ENCODE results near the gene OPRL1.

Gene OPRL1

DNA sequence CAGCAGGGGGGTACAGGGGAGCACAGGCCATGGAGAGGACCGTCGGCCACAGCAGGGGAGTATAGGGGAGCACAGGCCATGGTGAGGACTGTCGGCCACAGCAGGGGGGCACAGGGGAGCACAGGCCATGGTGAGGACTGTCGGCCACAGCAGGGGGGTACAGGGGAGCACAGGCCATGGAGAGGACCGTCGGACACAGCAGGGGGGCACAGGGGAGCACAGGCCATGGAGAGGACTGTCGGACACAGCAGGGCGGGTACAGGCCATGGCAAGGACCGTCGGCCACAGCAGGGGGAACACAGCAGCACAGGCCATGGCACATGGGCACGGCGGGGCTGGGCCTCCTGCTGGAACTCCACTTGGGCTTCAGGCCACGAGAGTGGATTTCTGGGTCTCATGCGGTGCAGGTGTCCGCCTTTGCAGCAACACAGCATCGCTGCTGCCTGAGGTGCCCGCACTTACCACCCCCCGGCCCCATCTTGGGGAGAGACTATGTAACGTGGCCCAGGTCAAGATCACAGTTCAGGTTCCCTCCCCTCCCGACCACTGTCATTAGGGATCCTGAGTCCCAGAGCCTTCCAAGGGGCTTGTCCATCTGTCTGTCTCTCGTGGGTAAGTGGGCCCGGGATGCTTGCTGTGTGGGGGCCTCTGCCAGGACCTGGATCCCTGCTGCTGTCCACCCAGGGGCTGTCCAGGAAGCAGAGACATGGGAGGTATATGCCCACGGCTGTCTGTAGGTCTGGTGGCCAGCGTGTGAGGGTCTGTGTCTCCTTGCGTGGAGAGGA is 25.0 kb downstream of the OPRL1 start:
- DNase-seq (ENCODE audit: low spot score) = no peak

DNA sequence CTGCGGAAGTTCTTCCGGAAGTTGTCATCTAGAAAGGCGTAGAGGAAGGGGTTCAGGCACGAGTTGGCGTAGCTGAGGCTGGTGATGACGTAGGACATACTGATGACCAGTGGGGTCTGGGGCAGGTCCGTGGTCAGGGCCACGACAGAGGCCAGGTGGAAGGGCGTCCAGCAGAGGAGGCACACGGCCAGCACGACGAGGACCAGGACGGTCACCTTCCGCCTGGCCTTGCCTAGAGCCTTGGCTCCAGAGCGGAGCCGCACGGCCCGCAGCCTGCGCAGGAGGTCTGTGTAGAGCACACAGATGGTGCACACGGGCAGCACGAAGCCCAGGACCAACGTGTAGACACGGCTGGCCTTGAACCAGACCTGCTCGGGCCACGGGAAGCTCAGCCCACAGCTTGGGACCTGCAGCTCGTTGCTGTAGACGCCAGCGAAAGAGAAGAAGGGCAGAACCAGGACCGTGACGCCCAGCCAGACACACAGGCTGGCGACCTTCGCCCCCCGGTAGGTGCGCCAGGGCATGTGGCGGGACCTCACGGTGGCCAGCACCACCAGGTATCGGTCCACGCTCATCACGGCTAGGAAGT is 26.1 kb downstream of the OPRL1 start:
- DNase-seq (ENCODE audit: low spot score) = no peak

- DNase-seq (ENCODE audit: low spot score) = no peak
Observed at GRCh38 chr20:64106435-64106961, 26.6 kb downstream of the OPRL1 start.

- peak; percentile 62 for DNase-seq (ENCODE audit: low spot score)
Observed at GRCh38 chr20:64106981-64107735, 27.3 kb downstream of the OPRL1 start, which contains the start of gene NPBWR2. Gene NPBWR2, minus strand, starts transcription at chr20:64107565. Its CDS starts 734 bp downstream, at chr20:64106831.

DNA sequence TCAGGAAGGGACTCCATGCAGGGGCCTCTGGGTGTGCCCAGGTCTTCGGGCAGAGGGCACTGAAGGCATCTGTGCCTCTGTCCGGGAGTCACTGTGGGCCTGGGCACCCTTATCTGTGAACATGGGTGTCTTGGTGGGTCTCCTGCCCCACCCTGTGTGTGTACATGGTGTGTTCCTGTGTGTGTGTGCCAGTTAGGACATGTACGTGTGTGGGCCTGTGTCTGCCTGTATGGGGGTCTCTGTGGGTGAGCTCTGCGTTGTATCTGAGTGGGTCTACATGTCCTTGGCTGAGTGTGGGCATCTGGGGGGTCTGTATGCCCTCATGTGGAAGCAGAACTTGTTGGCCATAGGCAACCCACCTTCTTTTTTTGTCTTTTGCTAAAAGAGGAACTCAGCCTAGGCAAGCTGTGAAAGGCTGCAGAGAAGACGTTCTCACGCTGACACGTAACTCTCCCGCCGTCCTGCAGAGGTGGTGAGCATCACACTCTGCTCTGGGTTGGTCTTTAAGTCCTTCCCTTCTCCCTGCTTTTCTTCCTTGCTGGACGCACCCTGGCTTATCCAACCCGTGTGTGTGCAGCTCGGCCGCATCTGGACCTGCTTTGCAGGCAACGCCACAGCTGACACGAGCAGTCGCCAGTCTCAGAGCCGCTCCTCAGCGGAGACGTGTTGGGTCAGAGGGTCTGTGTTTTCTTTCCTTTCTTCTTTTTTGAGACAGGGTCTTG is 28.0 kb downstream of the OPRL1 start:
- DNase-seq (ENCODE audit: low spot score) = peak; percentile 50

DNA sequence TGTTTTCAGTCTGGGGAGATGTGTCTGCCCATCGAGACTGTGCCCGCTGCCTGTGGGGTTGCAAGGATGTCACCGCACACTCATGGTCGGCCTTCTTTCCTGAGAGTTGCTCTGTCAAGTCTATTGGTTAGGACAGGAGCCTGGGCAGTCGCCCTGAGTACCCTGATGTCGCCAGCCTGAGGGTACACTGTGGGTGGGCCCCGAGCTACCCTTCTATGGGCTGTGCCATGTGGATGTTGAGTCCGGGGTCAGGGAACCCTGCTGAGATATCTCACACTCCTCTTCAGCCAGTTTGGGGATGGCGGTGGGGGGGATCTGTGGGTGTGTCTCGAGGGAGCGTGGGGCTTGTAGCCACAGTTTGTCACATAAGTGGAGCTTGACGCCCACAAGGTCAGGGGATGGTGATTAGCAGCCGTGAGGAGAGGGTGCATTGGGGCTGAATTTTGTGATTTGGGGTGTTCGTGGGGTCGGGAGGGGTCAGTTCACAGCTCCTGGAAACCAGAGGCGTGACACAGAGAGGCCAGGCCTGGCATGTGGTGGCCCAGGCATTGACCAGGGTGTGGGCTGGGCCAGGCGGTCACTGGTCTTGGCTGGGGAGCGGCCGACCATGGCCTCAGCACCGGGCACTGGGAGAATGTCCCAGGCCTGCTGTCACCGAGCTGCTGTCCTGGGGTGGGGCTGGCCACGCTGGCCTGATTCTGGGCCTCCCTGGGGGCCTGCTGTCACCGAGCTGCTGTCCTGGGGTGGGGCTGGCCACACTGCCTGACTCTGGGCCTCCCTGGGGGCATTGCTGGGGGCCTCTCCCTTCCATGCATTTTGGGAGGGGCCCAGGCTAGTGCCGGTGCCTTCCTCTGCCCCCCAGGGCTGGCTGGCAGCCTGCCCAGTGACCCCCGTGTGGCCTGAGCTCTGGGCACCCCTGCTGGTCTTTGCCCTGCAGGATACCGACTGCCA is 29.1 kb downstream of the OPRL1 start:
- no peak for DNase-seq (ENCODE audit: low spot score)

GRCh38 chr20:64109831-64110391 is 30.0 kb downstream of the OPRL1 start:
- DNase-seq (ENCODE audit: low spot score) = no peak

- no peak for DNase-seq (ENCODE audit: low spot score)
Observed at GRCh38 chr20:64110411-64111068, 30.7 kb downstream of the OPRL1 start.

GRCh38 chr20:64111841-64112641 is 32.2 kb downstream of the OPRL1 start:
- DNase-seq (ENCODE audit: low spot score) = no peak

- DNase-seq (ENCODE audit: low spot score) = no peak
Observed at GRCh38 chr20:64112691-64113443, 33.0 kb downstream of the OPRL1 start.

DNA sequence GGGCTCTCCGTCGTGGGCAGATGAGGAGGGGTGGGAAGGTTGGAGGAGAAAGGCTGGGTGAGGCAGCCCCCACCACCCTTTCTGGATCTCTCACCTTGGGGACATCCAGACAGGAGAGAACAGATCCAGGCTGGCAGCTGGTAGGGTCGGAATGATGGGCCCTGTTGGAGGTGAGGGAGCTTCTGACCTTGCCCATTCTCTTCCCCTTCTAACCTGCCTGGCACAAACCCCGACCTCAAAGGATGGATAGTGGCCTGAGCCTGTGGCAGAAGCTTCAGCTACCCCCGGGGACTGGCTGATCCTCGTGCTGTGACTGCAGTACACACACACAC is 33.5 kb downstream of the OPRL1 start:
- no peak for DNase-seq (ENCODE audit: low spot score)

- no peak for DNase-seq (ENCODE audit: low spot score)
Observed at GRCh38 chr20:64113796-64114355, 34.0 kb downstream of the OPRL1 start.

DNA sequence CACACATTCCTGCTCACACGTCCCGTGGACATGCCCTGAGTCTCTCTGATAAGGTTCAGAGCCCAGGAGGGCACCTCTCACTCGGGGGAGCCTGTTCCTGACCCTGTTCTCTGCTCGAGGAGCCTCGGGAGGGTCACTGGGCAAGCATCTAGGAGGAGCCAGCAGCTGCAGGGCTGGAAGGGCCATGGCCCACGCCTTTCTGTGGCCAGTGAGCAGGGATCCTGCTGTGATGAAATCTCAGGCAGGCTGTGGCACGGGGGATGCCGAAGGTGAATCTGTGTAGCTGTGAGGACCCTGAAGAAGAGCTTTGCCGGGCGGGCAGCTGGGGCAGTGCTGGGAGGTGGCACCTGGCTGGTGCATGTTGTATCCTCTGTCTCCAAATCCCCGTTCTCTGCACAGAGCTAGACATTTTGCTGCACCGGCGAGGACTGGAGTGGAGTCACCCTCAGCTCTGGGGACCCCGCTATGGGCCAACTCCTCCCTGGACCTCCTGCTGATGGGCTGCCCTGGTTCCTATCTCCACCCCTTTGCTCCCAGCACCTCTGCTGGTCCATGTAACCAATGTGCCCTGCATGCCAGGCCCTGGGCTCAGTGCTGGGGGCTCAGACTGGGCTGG is 34.6 kb downstream of the OPRL1 start:
- no peak for DNase-seq (ENCODE audit: low spot score)

DNA sequence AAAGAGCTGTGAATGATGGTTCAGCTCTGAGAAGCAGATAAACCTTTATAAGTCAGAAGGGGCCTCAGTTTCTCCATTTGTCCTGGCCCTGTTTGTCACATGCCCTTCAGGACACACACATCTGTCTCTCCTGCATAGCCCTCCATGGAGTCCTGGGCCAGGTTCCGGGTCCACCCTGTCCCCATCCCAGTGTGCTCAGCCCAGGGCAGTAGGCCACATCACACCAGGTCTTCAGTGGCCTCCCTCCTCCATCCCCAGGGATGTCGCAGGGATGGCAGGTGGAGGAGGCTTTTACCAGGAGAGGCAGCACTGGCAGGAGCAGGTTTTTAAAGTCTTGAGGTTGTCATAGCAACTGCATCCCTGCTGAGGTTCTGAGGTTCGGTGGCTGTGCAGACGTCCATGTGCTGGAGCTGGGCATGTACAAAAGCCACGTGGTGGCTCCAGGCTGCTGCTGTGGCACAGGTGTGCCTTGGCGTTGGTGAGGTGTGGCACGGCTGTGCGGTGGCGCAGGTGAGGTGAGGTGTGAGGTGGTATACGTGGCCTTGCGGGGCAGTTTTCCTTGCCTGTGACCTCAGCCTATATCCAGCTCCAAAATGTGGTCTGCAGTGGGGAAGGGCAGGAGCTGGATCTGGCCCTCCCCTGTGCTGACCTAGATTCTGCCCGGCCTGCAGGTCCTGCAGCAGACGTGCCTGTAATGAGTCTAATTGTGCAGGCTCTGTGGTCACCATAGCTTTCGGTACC is 35.5 kb downstream of the OPRL1 start:
- DNase-seq (ENCODE audit: low spot score) = no peak

- no peak for DNase-seq (ENCODE audit: low spot score)
Observed at GRCh38 chr20:64116016-64116415, 36.1 kb downstream of the OPRL1 start.

GRCh38 chr20:64116541-64117431 is 36.9 kb downstream of the OPRL1 start:
- DNase-seq (ENCODE audit: low spot score) = no peak
